Transverse colon (tissue), 3 donors: ENCODE data around the gene PRG2.

Source experiments
- CTCF ChIP-seq, 5 experiments: fragments of 200-600 bp in 3 of 5; fragments of 450-650 bp in 2 of 5; sonication (generic) in 3 of 5; IDR thresholded peaks; 1 replicate in 2 of 5; 2 replicates in 3 of 5; pipeline ENCODE4 v1.5.1; 2016 to 2017; ENCODE audit warnings: antibody characterized with exemption in 5 of 5, inconsistent platforms in 3 of 5, mild to moderate bottlenecking in 2 of 5, moderate library complexity in 1 of 5
- EP300 ChIP-seq: sonication (generic); formaldehyde crosslinking; IDR thresholded peaks from one replicate; pipeline ENCODE4 v1.6.1; 2017; ENCODE audit warnings: antibody characterized with exemption, low read depth
- POLR2A ChIP-seq: fragments of 450-650 bp; IDR thresholded peaks from one replicate; pipeline ENCODE4 v1.6.1; 2016; ENCODE audit warnings: antibody characterized with exemption, mild to moderate bottlenecking, moderate library complexity

- no peak for TF ChIP-seq CTCF (IDR thresholded peaks at IDR 0.05)
- TF ChIP-seq EP300: no peak
- TF ChIP-seq POLR2A: no peak
These were observed 24.3 kb upstream of the PRG2 start for GRCh38 chr11:57414612-57415212.
